Measurements from ENCODE around the gene BTLA.

BTLA gene

DNA sequence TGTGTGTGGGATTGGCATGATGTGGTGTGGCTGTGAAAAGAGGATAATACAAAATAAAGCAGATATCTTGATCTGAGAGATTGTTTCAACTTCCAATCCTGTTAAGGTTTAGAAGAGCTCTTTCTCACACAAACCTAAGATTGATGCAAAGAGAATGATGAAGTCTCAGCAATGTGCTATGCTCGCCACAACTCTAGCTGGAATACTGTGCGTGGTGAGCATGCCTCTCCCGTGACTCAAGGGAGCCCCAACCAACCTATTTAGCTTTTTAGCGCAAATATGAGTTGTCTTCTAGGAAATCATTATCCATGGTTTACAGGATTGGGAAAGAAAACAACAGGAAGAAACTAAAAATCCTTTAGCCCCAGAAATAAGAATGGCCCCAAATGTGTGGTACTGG lies 28.5 kb downstream of the BTLA start:
- Histone ChIP-seq H3K4me2 (ENCODE audit: low read depth, low read length, poor library complexity, severe bottlenecking) (no peak overlapping the region), H3K4me1 (ENCODE audit: insufficient read depth, low read length, poor library complexity, severe bottlenecking) (peaks cover 31% of the 10 kb centered on the region), H3K9ac (ENCODE audit: low read depth, low read length, poor library complexity, severe bottlenecking) (no peak overlapping the region), H3K9me2 (replicated peaks; ENCODE audit: low read depth, low read length) (no peaks in the 10 kb centered on the region), H3K36me3 (ENCODE audit: insufficient read depth, low read length) (no peaks in the 10 kb centered on the region), H3K4me3 (ENCODE audit: low read length, poor library complexity, severe bottlenecking) (no peak overlapping the region), H3F3A (ENCODE audit: low read depth) (no peaks in the 10 kb centered on the region; the same call in 1 of the 2 replicates), H4K20me1 (ENCODE audit: insufficient read depth, low read length, poor library complexity, severe bottlenecking) (no peaks in the 10 kb centered on the region), H3K79me2 (ENCODE audit: insufficient read depth, low read length) (no peaks in the 10 kb centered on the region), H3K27me3 (ENCODE audit: insufficient read depth, low read length, poor library complexity, severe bottlenecking) (no peaks in the 10 kb centered on the region), H3K9me3 (ENCODE audit: insufficient read depth, low read depth, low read length) (no peaks in the 10 kb centered on the region), H2AFZ (ENCODE audit: low read length) (no peak overlapping the region)
- TF ChIP-seq EZH2phosphoT487 (IDR thresholded peaks at IDR 0.05; ENCODE audit: borderline replicate concordance) (no peak), CTCF (conservative IDR thresholded peaks at IDR 0.05; ENCODE audit: low read length) (no peak)

- TF ChIP-seq CTCF (conservative IDR thresholded peaks at IDR 0.05; ENCODE audit: low read length) (no peak), EZH2phosphoT487 (IDR thresholded peaks at IDR 0.05; ENCODE audit: borderline replicate concordance) (no peak)
- Histone ChIP-seq H3K36me3 (ENCODE audit: insufficient read depth, low read length) (no peaks in the 10 kb centered on the region), H3K4me3 (ENCODE audit: low read length, poor library complexity, severe bottlenecking) (no peak overlapping the region), H2AFZ (ENCODE audit: low read length) (no peak overlapping the region), H3K4me1 (ENCODE audit: insufficient read depth, low read length, poor library complexity, severe bottlenecking) (peaks cover 42% of the 10 kb centered on the region), H3K9me2 (replicated peaks; ENCODE audit: low read depth, low read length) (no peaks in the 10 kb centered on the region), H3K4me2 (ENCODE audit: low read depth, low read length, poor library complexity, severe bottlenecking) (no peak overlapping the region), H3K9ac (ENCODE audit: low read depth, low read length, poor library complexity, severe bottlenecking) (no peak overlapping the region), H3F3A (ENCODE audit: low read depth) (no peaks in the 10 kb centered on the region; the same call in 1 of the 2 replicates), H3K79me2 (ENCODE audit: insufficient read depth, low read length) (no peaks in the 10 kb centered on the region), H3K27me3 (ENCODE audit: insufficient read depth, low read length, poor library complexity, severe bottlenecking) (no peaks in the 10 kb centered on the region), H3K9me3 (ENCODE audit: insufficient read depth, low read depth, low read length) (no peaks in the 10 kb centered on the region), H4K20me1 (ENCODE audit: insufficient read depth, low read length, poor library complexity, severe bottlenecking) (no peaks in the 10 kb centered on the region)
Measured at GRCh38 chr3:112469671-112470070, 29.6 kb downstream of the BTLA start.

- Histone ChIP-seq H3K9me2 (replicated peaks; ENCODE audit: low read depth, low read length) (no peaks in the 10 kb centered on the region), H3K4me1 (ENCODE audit: insufficient read depth, low read length, poor library complexity, severe bottlenecking) (peaks cover 54% of the 10 kb centered on the region), H3K4me3 (ENCODE audit: low read length, poor library complexity, severe bottlenecking) (no peak overlapping the region), H3K9ac (ENCODE audit: low read depth, low read length, poor library complexity, severe bottlenecking) (no peak overlapping the region), H3K79me2 (ENCODE audit: insufficient read depth, low read length) (no peaks in the 10 kb centered on the region), H2AFZ (ENCODE audit: low read length) (no peak overlapping the region), H3K9me3 (ENCODE audit: insufficient read depth, low read depth, low read length) (no peaks in the 10 kb centered on the region), H4K20me1 (ENCODE audit: insufficient read depth, low read length, poor library complexity, severe bottlenecking) (no peaks in the 10 kb centered on the region), H3K36me3 (ENCODE audit: insufficient read depth, low read length) (no peaks in the 10 kb centered on the region), H3K27me3 (ENCODE audit: insufficient read depth, low read length, poor library complexity, severe bottlenecking) (no peaks in the 10 kb centered on the region), H3F3A (ENCODE audit: low read depth) (peaks cover 5% of the 10 kb centered on the region; the same call in 1 of the 2 replicates), H3K4me2 (ENCODE audit: low read depth, low read length, poor library complexity, severe bottlenecking) (peak overlapping the region; percentile 1)
- TF ChIP-seq EZH2phosphoT487 (IDR thresholded peaks at IDR 0.05; ENCODE audit: borderline replicate concordance) (no peak), CTCF (conservative IDR thresholded peaks at IDR 0.05; ENCODE audit: low read length) (peak; percentile 44)
Measured at GRCh38 chr3:112467539-112467938, 31.7 kb downstream of the BTLA start.

All from Loucy (cell line).